Dendritic cell treated with granulocyte-macrophage colony-stimulating factor and Interleukin-4, amounts not matched to agents 40 ng/mL and 50 ng/mL, for 4 days (primary cell): ENCODE data around the gene WDR47.
"Not testable (repeated sequence)": the region's sequence is repeated elsewhere in the genome, so short reads cannot be mapped to it uniquely, and the experiment has no call there.

Experiments
- H3K27ac Mint-ChIP-seq: one replicate; pipeline ENCODE4 v1.8.0; 2022; ENCODE audit warnings: mild to moderate bottlenecking, mixed read lengths
- H3K27me3 Mint-ChIP-seq: one replicate; pipeline ENCODE4 v1.8.0; 2022; ENCODE audit warnings: mild to moderate bottlenecking, mixed read lengths
- H3K36me3 Mint-ChIP-seq: one replicate; pipeline ENCODE4 v1.8.0; 2022; ENCODE audit warnings: low read depth, mixed read lengths
- H3K4me1 Mint-ChIP-seq: one replicate; pipeline ENCODE4 v1.8.0; 2022; ENCODE audit warnings: low read depth, mixed read lengths
- H3K4me3 Mint-ChIP-seq: one replicate; pipeline ENCODE4 v1.8.0; 2022; ENCODE audit warnings: mild to moderate bottlenecking, moderate library complexity, mixed read lengths
- H3K9me3 Mint-ChIP-seq: one replicate; pipeline ENCODE4 v1.8.0; 2022; ENCODE audit warnings: mixed read lengths
- intact Hi-C: fragments of 100-400 bp; cut with micrococcal nuclease; formaldehyde crosslinking; loops from one replicate; pipeline ENCODE4 v1.15.0; 2022

Gene WDR47

GRCh38 chr1:109075531-109076490, 33.9 kb upstream of the WDR47 start, which contains the start of gene TAF13:
TAF13 (minus strand) TSS chr1:109076003; CDS start chr1:109075947, 56 bp downstream.
- peaks cover 24% of the 10 kb centered on the region for H3K4me1 Mint-ChIP-seq
- no peaks in the 10 kb centered on the region for H3K9me3 Mint-ChIP-seq
- peak within 1 kb of the TSS; percentile 97 for H3K4me3 Mint-ChIP-seq
- peak within 1 kb of the TSS; percentile 99 for H3K27ac Mint-ChIP-seq
- intact Hi-C loops, result loop anchor here (1.0 to 5.0 kb wide), 2 partner anchors 14 to 34 kb away; partner anchors contain the start of genes TMEM167B and WDR47
- H3K27me3 Mint-ChIP-seq, result no peaks in the 10 kb centered on the region
- H3K36me3 Mint-ChIP-seq, result peaks cover 35% of the 10 kb centered on the region

- Mint-ChIP-seq H3K9me3 (no peaks in the 10 kb centered on the region), H3K27ac (no peak overlapping the region), H3K4me1 (peaks cover 12% of the 10 kb centered on the region), H3K27me3 (no peaks in the 10 kb centered on the region), H3K4me3 (no peak overlapping the region), H3K36me3 (peaks cover 81% of the 10 kb centered on the region)
- intact Hi-C loops, result no loop called here
Measured at GRCh38 chr1:109069294-109069693, 27.4 kb upstream of the WDR47 start.

- H3K36me3 Mint-ChIP-seq, result peaks cover 78% of the 10 kb centered on the region
- H3K27ac Mint-ChIP-seq, result no peak overlapping the region
- H3K4me3 Mint-ChIP-seq, result no peak overlapping the region
- H3K4me1 Mint-ChIP-seq, result no peaks in the 10 kb centered on the region
- intact Hi-C loops, result no loop called here
- H3K27me3 Mint-ChIP-seq, result no peaks in the 10 kb centered on the region
- H3K9me3 Mint-ChIP-seq, result no peaks in the 10 kb centered on the region
Measured at GRCh38 chr1:109067883-109068282, 26.0 kb upstream of the WDR47 start.

- H3K36me3 Mint-ChIP-seq, result peaks cover 62% of the 10 kb centered on the region
- H3K9me3 Mint-ChIP-seq, result no peaks in the 10 kb centered on the region
- no peak overlapping the region for H3K4me3 Mint-ChIP-seq
- no peak overlapping the region for H3K27ac Mint-ChIP-seq
- intact Hi-C loops, result no loop called here
- H3K4me1 Mint-ChIP-seq, result no peaks in the 10 kb centered on the region
- H3K27me3 Mint-ChIP-seq, result no peaks in the 10 kb centered on the region
Measured at GRCh38 chr1:109065137-109065536, 23.2 kb upstream of the WDR47 start.

GRCh38 chr1:109061183-109061582, 19.3 kb upstream of the WDR47 start:
- Mint-ChIP-seq H3K27ac (no peak overlapping the region), H3K4me3 (no peak overlapping the region), H3K27me3 (no peaks in the 10 kb centered on the region), H3K4me1 (no peaks in the 10 kb centered on the region), H3K9me3 (no peaks in the 10 kb centered on the region), H3K36me3 (peaks cover 30% of the 10 kb centered on the region)
- intact Hi-C loops, result no loop called here

- Mint-ChIP-seq H3K27ac (no peak overlapping the region), H3K4me1 (no peaks in the 10 kb centered on the region), H3K27me3 (no peaks in the 10 kb centered on the region), H3K36me3 (peaks cover 26% of the 10 kb centered on the region), H3K9me3 (no peaks in the 10 kb centered on the region), H3K4me3 (no peak overlapping the region)
- intact Hi-C loops, result no loop called here
Measured at GRCh38 chr1:109060707-109061106, 18.8 kb upstream of the WDR47 start.

- Mint-ChIP-seq H3K36me3 (peaks cover 9% of the 10 kb centered on the region), H3K4me1 (no peaks in the 10 kb centered on the region), H3K27ac (no peak overlapping the region), H3K27me3 (no peaks in the 10 kb centered on the region), H3K9me3 (no peaks in the 10 kb centered on the region), H3K4me3 (no peak overlapping the region)
- intact Hi-C loops, result no loop called here
Measured at GRCh38 chr1:109059026-109059425, 17.1 kb upstream of the WDR47 start.

GRCh38 chr1:109056064-109056463, 14.2 kb upstream of the WDR47 start:
- Mint-ChIP-seq H3K36me3 (no peaks in the 10 kb centered on the region), H3K27me3 (peaks cover 6% of the 10 kb centered on the region), H3K9me3 (no peaks in the 10 kb centered on the region), H3K4me1 (no peaks in the 10 kb centered on the region), H3K27ac (no peak overlapping the region), H3K4me3 (no peak overlapping the region)
- intact Hi-C loops, result no loop called here

- H3K36me3 Mint-ChIP-seq, H3K4me1 Mint-ChIP-seq, intact Hi-C loops, H3K27ac Mint-ChIP-seq, H3K4me3 Mint-ChIP-seq, H3K9me3 Mint-ChIP-seq: not testable (repeated sequence)
- peaks cover 16% of the 10 kb centered on the region for H3K27me3 Mint-ChIP-seq
Measured at GRCh38 chr1:109052145-109052544, 10.2 kb upstream of the WDR47 start.

- Mint-ChIP-seq H3K9me3 (no peaks in the 10 kb centered on the region), H3K4me1 (no peaks in the 10 kb centered on the region), H3K27ac (no peak overlapping the region), H3K27me3 (peaks cover 21% of the 10 kb centered on the region), H3K4me3 (no peak overlapping the region), H3K36me3 (no peaks in the 10 kb centered on the region)
- intact Hi-C loops, result no loop called here
Measured at GRCh38 chr1:109050228-109050995, 8.5 kb upstream of the WDR47 start.

- peaks cover 24% of the 10 kb centered on the region for H3K27me3 Mint-ChIP-seq
- intact Hi-C loops, result no loop called here
- no peaks in the 10 kb centered on the region for H3K4me1 Mint-ChIP-seq
- no peaks in the 10 kb centered on the region for H3K9me3 Mint-ChIP-seq
- no peak overlapping the region for H3K4me3 Mint-ChIP-seq
- H3K27ac Mint-ChIP-seq, result no peak overlapping the region
- H3K36me3 Mint-ChIP-seq, result no peaks in the 10 kb centered on the region
Measured at GRCh38 chr1:109048335-109048734, 6.4 kb upstream of the WDR47 start.

GRCh38 chr1:109047339-109047738, 5.4 kb upstream of the WDR47 start:
- Mint-ChIP-seq H3K27me3 (peaks cover 22% of the 10 kb centered on the region), H3K36me3 (no peaks in the 10 kb centered on the region), H3K4me1 (peaks cover 4% of the 10 kb centered on the region), H3K9me3 (no peaks in the 10 kb centered on the region), H3K4me3 (no peak overlapping the region), H3K27ac (no peak overlapping the region)
- intact Hi-C loops, result no loop called here

GRCh38 chr1:109046671-109047070, 4.8 kb upstream of the WDR47 start:
- Mint-ChIP-seq H3K4me3 (no peak overlapping the region), H3K36me3 (peaks cover 3% of the 10 kb centered on the region), H3K9me3 (no peaks in the 10 kb centered on the region), H3K27me3 (peaks cover 22% of the 10 kb centered on the region), H3K27ac (no peak overlapping the region), H3K4me1 (peaks cover 5% of the 10 kb centered on the region)
- intact Hi-C loops, result no loop called here

GRCh38 chr1:109045595-109045994, 3.7 kb upstream of the WDR47 start:
- peaks cover 5% of the 10 kb centered on the region for H3K4me1 Mint-ChIP-seq
- H3K4me3 Mint-ChIP-seq, result no peak overlapping the region
- intact Hi-C loops, result no loop called here
- H3K27ac Mint-ChIP-seq, result no peak overlapping the region
- H3K9me3 Mint-ChIP-seq, result no peaks in the 10 kb centered on the region
- peaks cover 15% of the 10 kb centered on the region for H3K27me3 Mint-ChIP-seq
- peaks cover 13% of the 10 kb centered on the region for H3K36me3 Mint-ChIP-seq
